Subcutaneous adipose tissue (tissue), 4 donors: ENCODE results near the gene SLC66A1. TPM values are rescaled to one million over a fixed set of nuclear protein-coding genes. Genes with fewer than 3 reads are reported as not detected.

Source experiments
- CTCF ChIP-seq: fragments of 450-650 bp; IDR thresholded peaks from one replicate; pipeline ENCODE4 v1.5.1; 2016; ENCODE audit warnings: low read depth, mild to moderate bottlenecking, control low read depth, antibody characterized with exemption, moderate library complexity
- total RNA-seq, 4 donors: library from RNA; depleted of rRNA; stranded (reverse); fragments of >200 nt; gene quantifications; one replicate each; pipeline ENCODE4 v1.1.0, GENCODE V29; 2016

The SLC66A1 gene
- total RNA-seq, 4 donors from 2014 or later, result 8.4 to 12.7 (median 11.6) TPM

GRCh38 chr1:19341201-19342061 lies 29.3 kb downstream of the SLC66A1 start:
- no peak for TF ChIP-seq CTCF

DNA sequence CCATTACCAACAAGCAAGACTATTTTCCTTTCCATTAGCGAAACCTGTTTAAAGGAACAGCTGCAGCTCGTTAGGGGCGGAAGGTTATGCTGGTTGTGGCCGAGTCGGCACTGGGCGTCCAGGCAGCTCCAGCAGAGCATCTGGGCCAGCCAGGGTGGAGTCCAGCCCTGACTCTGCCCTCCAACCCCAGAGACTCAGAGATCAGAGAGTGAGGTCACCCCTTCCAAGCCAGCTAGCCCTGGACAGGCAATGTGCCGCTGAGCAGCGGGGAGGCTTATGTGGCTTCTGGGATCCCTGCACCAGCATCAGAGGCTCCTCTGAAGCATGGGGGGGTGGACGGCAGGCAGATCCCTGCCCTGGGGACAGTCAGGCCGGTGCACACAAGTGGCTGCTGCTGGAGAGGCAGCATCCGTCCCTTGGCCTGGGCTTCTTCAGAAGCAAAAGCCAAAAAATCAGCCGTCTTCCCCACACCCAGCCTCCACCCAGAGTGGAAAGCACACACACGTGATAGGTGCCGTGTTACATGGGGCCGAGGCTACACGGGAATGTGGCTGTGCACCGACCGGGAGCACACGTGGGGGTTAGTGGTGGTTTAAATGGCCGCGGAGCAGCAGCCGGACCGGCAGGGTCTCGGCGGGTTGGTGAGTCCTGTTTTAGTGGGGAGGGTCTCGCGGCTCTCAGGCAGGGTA lies 30.1 kb downstream of the SLC66A1 start:
- TF ChIP-seq CTCF, result no peak

DNA sequence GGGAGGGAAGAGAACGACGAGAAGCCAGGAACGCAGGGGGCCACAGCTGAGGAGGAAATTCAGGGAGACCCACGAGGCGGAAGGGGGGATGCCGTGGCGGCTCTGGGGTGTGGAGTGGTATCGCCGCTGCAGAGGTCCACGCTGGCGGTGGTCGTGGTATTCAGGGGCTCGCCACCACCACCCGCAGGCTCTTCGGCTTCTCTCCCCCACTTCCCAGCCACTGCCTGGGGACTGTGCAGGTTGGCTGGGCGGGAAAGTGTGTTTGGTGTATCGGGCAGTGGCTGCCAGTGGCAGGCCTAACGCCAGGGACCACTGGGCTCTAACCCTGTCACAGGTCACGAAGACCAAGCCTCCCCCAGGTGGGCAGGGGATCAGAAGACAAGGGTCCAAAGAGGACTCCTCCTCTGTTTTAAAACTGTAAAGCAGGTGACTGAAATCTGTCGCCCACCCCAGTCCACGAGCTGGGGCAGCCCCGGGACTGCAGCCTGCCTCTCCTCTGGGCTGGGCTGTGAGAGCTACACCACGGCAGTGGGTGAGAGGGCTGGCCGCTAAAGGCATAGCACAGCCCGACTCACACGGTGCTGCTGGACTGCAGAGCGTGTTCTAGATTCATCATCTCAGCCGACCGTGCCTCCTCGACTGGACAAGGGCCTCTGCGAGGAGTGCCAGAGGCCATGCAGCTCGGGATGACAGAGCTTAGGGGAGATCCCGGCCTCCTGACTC lies 30.9 kb downstream of the SLC66A1 start:
- TF ChIP-seq CTCF, result no peak

- no peak for TF ChIP-seq CTCF
These were observed 31.7 kb downstream of the SLC66A1 start for GRCh38 chr1:19343617-19344350.

DNA sequence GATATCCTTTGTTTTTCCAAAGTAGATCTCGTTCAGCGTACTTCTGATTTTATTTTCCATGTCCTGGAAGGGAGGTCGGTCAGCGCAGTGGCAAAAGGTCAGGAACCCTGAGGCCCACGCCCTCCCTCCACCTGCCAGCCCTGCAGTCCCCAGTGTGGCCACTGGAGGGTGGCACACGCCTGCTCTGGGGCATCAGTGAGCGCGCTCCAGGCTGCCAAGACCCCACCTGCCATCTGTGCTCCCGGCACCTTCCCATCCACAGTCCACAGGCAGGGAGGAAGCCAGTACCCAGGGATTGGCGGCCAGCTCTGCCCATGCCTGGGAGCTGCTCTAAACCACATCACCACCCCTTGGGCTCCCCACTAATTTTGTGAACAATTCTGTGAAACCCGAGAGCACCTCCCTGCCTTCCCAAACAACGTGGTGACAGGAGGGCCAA lies 32.3 kb downstream of the SLC66A1 start:
- no peak for TF ChIP-seq CTCF

- TF ChIP-seq CTCF, result no peak
These were observed 32.7 kb downstream of the SLC66A1 start for GRCh38 chr1:19344831-19345230.
